Kidney (tissue), 14 donors: Measurements from ENCODE around the gene SOCS6. TPM values are rescaled to one million over a fixed set of nuclear protein-coding genes. Genes with fewer than 3 reads are reported as not detected.

Experiments used
- DNase-seq, 5 donors: peaks; one replicate each; pipeline ENCODE4 v3.0.0-alpha.2; 2013 to 2020
- FAIRE-seq: peaks from 2 replicates; lab custom pipeline; 2012; peaks lifted over from hg19 to GRCh38; lab: Jason Lieb, UNC
- H3K27ac ChIP-seq, 2 donors: one replicate each; pipeline ENCODE4 v1.7.0; 2013; ENCODE audit warnings: low read depth in 2 of 2, low read length in 2 of 2, inconsistent platforms in 1 of 2
- H3K27me3 ChIP-seq: one replicate; pipeline ENCODE4 v1.7.1; 2013; ENCODE audit warnings: low read length, inconsistent platforms; ENCODE audit not compliant: control insufficient read depth, insufficient read depth
- H3K36me3 ChIP-seq, 3 donors: one replicate each; pipeline versions ENCODE4 v1.7.0 to v1.7.1; 2013; ENCODE audit warnings: low read length in 3 of 3, control low read depth in 1 of 3, inconsistent platforms in 1 of 3; ENCODE audit not compliant: insufficient read depth in 3 of 3, control insufficient read depth in 2 of 3
- H3K4me1 ChIP-seq, 3 donors: one replicate each; pipeline versions ENCODE4 v1.7.0 to v1.7.1; 2013; ENCODE audit warnings: low read length in 3 of 3, inconsistent platforms in 1 of 3, low read depth in 1 of 3; ENCODE audit not compliant: control insufficient read depth in 2 of 3, insufficient read depth in 2 of 3
- H3K4me3 ChIP-seq, 3 donors: one replicate each; pipeline versions ENCODE4 v1.7.0 to v1.8.1; 2013; ENCODE audit warnings: low read length in 3 of 3, control low read depth in 1 of 3, inconsistent platforms in 1 of 3
- H3K9ac ChIP-seq, 3 donors: one replicate each; pipeline versions ENCODE4 v1.7.0 to v1.7.1; 2013; ENCODE audit warnings: low read length in 3 of 3, control low read depth in 1 of 3, inconsistent platforms in 1 of 3
- H3K9me3 ChIP-seq, 3 donors: one replicate each; pipeline versions ENCODE4 v1.7.0 to v1.7.1; 2013; ENCODE audit warnings: low read length in 3 of 3, control low read depth in 1 of 3, inconsistent platforms in 1 of 3; ENCODE audit not compliant: control insufficient read depth in 2 of 3, insufficient read depth in 1 of 3
- CTCF ChIP-seq: IDR thresholded peaks from 3 replicates; pipeline ENCODE4 v1.5.1; 2012; ENCODE audit warnings: mild to moderate bottlenecking, moderate library complexity, borderline replicate concordance; ENCODE audit not compliant: insufficient read depth; ENCODE audit errors: extremely low read depth
- intact Hi-C: fragments of 100-400 bp; cut with DNase I; formaldehyde crosslinking; loops from one replicate; pipeline ENCODE4 v1.11.1; 2022
- polyA plus RNA-seq: library from polyadenylated mRNA; stranded (reverse); fragments of 350-450 nt; fragmentation: Illumina TruSeq; extraction: RNeasy Lipid Tissue Mini Kit (QIAGEN cat#74804); gene quantifications from one replicate; pipeline ENCODE4 v1.2.3, GENCODE V29; 2014; ENCODE audit warnings: low read depth, low replicate concordance; ENCODE audit not compliant: insufficient read depth
- total RNA-seq: library from RNA; stranded (reverse); fragmentation: NEBNext Ultra II Directional; extraction: Animal tissue kit (Norgen Biotek cat#: 25700); gene quantifications from one replicate; pipeline ENCODE4 v1.2.1, GENCODE V29; 2021
- donor health status: control.
- donor health status: control.
- donor health status: control.
- donor health status: control.
- donor health status: control.
- donor health status: DM: yes; HTN: yes; CAD: no.
- donor health status: Normal renal cell carcinoma (clear cell type).

Gene SOCS6
- total and polyA plus RNA-seq, 2 donors from 2014 or later = 5.1 to 18.7 TPM

GRCh38 chr18:70376137-70376913 is 87.5 kb downstream of the SOCS6 start:
- Histone ChIP-seq H3K9ac (no peak overlapping the region), H3K27me3 (no peaks in the 10 kb centered on the region), H3K9me3 (no peaks in the 10 kb centered on the region), H3K27ac (peak overlapping the region; percentile 54 to 80), H3K36me3 (no peaks in the 10 kb centered on the region), H3K4me1 (peaks cover 3 to 15% (median 7%) of the 10 kb centered on the region in 3 donors), H3K4me3 (no peak overlapping the region)
- peak; percentile 8 for FAIRE-seq
- no peak for DNase-seq
- intact Hi-C loops = no loop called here
- TF ChIP-seq CTCF = no peak

- FAIRE-seq (no peak), DNase-seq (peak in 3 of 5 donors; percentile 23 to 85 (median 80))
- Histone ChIP-seq H3K36me3 (no peaks in the 10 kb centered on the region), H3K4me1 (peaks cover 3 to 15% (median 7%) of the 10 kb centered on the region in 3 donors), H3K4me3 (no peak overlapping the region), H3K9me3 (no peaks in the 10 kb centered on the region), H3K9ac (no peak overlapping the region), H3K27ac (peak overlapping the region in 1 of 2 donors; percentile 75), H3K27me3 (no peaks in the 10 kb centered on the region)
- intact Hi-C loops = no loop called here
- TF ChIP-seq CTCF = no peak
Measured at GRCh38 chr18:70376914-70377258, 88.0 kb downstream of the SOCS6 start.

DNA sequence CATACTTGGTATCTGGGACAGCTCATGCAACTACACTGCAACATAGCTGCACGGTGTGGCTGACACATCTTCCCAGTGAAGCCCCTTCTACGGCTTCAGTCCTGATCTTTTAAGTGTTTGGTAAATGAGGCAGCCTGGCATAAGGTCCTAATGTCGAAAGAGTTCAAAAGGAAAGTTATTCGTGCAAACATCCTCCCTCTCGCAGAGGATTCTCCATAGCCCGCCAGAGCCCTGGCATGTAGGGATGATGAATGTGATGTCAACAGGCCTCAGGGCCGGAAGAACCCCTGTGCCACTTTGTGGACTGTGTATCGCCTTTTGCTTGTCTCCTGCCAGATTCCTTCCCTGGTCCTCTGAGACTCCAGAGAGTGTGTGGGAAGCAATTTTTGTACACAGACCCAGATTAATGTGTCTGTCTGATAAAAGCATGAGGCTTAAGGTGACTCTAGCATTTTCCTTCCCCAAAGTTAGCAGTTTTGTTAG is 88.5 kb downstream of the SOCS6 start:
- Histone ChIP-seq H3K4me3 (no peak overlapping the region), H3K36me3 (no peaks in the 10 kb centered on the region), H3K4me1 (peaks cover 3 to 15% (median 7%) of the 10 kb centered on the region in 3 donors), H3K27me3 (no peaks in the 10 kb centered on the region), H3K27ac (peak overlapping the region in 1 of 2 donors; percentile 75), H3K9ac (peak overlapping the region in 1 of 3 donors; percentile 4), H3K9me3 (no peaks in the 10 kb centered on the region)
- intact Hi-C loops = no loop called here
- no peak for TF ChIP-seq CTCF
- DNase-seq (peak in 4 of 5 donors; percentile 58 to 86 (median 74)), FAIRE-seq (no peak)
